Hippocampal formation (tissue), 2 donors: ENCODE results near the gene PGS1.

ENCODE experiments used
- DNase-seq, 2 donors: peaks; one replicate each; lab custom pipeline; 2025; lab: John Stamatoyannopoulos, UW

PGS1 gene

DNA sequence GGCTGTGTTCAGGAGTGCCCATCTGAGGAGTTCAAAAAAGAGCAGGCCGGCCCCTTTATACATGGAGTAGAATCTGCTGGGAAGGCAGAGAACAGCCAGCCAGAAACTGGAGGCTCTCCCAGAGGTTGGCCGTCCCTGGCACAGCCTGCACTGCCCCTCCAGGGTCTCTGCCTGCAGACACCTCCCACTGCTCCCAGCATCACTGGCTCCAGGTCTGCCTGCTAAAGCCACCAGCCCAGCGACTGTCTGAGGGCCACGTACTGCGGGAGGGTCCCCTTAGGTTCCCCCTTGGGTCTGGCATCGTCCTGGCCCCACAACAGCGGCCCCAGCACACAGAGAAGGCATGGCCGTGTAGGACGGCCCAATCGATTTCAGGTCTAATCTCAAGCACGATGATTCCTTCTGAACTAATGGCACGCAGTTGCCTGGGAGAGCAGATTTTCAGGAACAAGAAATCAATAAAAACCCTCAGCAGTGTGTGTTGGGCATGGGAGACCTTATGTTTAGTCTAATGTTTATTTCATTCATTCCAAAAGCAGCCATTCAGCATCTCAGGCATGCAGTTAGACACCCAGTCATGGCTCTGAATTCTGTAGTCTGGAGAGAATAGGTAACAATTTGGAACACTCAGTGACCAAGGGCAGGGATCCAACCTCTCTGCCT lies 95.6 kb downstream of the PGS1 start:
- DNase-seq, result no peak
